Stimulated activated CD4-positive, alpha-beta T cell treated with anti-CD3 and anti-CD28 coated beads, Interleukin-4, amount 100 ng/mL, for 48 hours (primary cell): ENCODE measurements around the gene ETAA1.

Experiments
- DNase-seq, 2 donors: peaks; one replicate each; pipeline ENCODE4 v3.0.0-alpha.2; 2020; ENCODE audit warnings: low read depth in 2 of 2

The ETAA1 gene

GRCh38 chr2:67397143-67397986 lies at the start of gene ETAA1:
ETAA1 (plus strand) TSS chr2:67397333; CDS start chr2:67397449, 116 bp downstream.
- DNase-seq: peak; percentile 89 to 90

DNA sequence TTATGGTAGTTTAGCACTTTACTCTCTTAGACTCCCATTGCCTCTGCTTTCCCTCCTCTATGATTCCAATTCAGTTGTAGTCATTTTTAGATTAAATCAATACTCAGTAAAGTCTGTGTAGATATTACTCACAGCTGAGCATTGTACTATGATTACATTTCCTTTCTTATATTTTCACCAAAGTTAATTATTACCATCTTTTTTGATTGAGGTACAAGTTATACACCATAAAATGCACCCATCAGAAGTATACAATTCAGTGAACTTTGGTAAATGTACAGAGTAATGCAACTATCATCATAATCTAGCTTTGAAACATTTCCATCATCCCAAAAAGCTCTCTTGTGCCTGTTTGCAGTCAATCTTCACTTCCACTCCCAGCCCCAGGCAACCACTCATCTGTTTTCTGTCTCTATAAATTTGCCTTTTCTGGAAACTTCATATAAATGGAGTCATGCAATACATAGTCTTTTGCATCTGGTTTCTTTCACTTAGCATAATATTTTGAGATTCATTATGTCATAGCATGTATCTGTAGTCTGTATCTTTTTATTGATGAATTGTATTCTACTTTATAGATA lies 30.2 kb upstream of the ETAA1 start:
- DNase-seq: no peak

- DNase-seq: no peak
Measured at GRCh38 chr2:67374481-67374880, 22.7 kb upstream of the ETAA1 start.

DNA sequence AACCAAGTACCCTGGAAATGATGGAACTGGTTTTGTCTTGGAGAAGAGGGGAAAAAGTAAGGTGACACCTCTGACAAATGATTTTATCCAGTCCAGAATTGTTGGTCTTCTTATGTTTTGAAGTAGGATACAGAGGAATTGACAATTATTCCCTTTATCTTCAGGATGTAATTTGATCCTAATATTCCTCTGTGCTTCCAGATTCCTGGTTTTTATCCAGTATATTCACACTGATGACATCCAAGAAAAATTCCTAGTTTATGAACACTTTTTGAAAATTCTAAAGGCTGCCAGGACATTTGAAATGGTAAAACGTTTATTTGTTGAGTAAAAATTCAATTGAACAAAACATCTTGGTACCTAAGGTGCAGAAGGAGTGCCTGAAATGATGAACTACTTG lies 22.2 kb upstream of the ETAA1 start:
- no peak for DNase-seq

GRCh38 chr2:67378555-67378954 lies 18.6 kb upstream of the ETAA1 start:
- no peak for DNase-seq

DNA sequence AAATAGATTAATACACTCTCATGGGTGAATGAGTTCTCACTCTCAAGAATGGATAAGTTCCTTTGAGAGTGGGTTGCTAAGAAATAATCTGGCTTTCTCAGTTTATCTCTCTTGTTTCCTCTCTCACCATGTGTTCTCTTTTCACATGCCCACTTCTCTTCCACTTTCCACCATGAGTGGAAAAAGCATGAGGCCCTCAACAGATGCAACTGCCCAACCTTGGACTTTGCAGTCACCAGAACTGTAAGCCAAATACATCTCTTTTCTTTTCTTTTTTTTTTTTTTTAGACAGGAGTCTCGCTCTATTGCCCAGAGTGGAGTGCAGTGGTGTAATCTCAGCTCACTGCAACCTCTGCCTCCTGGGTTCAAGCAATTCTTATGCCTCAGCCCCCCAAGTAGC lies 18.1 kb upstream of the ETAA1 start:
- no peak for DNase-seq

GRCh38 chr2:67384123-67384822 lies 12.9 kb upstream of the ETAA1 start:
- no peak for DNase-seq

- no peak for DNase-seq
Measured at GRCh38 chr2:67388680-67389079, 8.5 kb upstream of the ETAA1 start.

DNA sequence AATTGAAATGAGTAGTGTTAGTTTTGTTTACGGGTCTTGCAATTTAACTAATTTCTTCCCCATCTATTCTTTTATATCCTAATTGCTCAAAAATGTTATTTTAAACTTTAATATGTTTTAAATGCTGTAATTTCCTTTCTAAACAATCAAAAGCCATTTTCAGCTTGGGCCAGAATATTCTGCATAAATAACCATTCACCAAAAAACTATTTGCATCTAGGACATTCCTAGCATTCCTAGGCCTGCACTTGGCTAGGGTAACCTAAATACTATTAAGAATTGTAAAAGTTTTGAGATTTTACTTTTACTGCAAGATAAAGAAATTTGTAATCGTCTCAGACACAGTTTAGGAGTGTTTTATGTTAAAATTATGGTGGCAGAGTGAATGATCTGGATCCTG lies 7.8 kb upstream of the ETAA1 start:
- no peak for DNase-seq

DNA sequence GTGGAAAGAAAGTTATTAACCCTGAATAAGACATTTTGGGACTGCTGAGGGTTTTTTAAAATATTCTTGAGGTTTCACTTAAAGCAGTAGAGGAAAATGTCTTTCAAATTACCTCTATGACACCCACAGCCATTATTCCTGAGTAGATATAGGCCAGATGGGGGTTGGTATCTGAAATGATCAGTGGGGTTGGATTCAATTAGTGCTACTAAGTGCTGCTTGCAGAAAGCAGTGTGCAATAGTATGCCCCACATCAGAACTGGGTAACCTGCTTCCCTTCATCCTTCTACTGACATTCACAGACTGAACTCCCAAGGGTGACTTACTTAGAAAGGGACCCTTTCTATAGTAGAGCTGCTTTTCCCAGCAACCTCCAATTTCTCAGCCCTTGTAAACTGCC lies 7.3 kb upstream of the ETAA1 start:
- no peak for DNase-seq

- no peak for DNase-seq
Measured at GRCh38 chr2:67393237-67393636, 3.9 kb upstream of the ETAA1 start.

GRCh38 chr2:67394734-67395133 lies 2.4 kb upstream of the ETAA1 start:
- DNase-seq: no peak

DNA sequence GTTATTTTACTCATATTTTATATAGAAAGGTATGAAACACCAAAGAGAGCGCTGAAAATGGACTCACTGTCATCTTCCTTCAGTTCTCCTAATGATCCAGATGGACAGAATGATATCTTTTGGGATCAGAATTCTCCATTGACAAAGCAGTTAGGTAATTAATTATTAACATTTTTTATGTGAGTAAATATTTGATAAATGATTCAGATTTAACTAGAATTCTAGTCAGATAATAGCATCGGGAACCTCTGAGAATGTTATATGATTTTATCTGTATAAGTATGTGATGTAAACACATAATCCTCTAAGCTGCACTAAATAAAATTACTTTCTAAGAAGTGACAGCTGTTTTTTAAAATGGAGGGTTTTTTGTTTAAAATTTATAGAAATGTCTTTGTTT lies 2.0 kb downstream of the ETAA1 start:
- DNase-seq: no peak

DNA sequence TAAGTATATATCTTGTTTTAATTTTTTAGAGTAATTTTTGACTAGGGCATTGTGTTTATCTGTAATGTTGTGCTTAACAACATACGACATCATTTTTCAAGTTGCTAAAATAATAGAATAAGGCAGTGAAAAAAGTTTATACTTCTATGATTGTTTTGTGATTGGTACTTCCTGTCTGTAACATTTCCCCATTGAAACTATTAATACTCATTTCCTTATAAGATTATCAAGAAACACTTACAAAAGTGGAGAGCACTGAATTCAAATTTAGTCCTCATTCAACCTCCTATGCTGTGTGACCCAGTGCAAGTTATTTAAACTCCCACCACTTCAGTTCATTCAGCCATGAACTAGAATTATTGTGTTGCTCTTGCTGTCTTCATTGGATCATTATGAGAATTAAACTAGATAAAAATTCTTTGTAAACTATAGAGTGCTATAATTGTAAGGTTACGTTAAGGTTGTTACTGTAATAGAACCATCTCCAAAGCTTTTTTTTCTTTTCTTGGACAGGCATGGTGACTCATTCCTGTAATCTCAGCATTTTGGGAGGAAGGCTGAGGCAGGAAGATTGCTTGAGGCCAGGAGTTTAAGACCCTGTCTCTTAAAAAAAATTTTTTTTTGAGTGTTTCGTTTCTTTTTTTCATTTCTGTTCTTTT lies 2.8 kb downstream of the ETAA1 start:
- no peak for DNase-seq

DNA sequence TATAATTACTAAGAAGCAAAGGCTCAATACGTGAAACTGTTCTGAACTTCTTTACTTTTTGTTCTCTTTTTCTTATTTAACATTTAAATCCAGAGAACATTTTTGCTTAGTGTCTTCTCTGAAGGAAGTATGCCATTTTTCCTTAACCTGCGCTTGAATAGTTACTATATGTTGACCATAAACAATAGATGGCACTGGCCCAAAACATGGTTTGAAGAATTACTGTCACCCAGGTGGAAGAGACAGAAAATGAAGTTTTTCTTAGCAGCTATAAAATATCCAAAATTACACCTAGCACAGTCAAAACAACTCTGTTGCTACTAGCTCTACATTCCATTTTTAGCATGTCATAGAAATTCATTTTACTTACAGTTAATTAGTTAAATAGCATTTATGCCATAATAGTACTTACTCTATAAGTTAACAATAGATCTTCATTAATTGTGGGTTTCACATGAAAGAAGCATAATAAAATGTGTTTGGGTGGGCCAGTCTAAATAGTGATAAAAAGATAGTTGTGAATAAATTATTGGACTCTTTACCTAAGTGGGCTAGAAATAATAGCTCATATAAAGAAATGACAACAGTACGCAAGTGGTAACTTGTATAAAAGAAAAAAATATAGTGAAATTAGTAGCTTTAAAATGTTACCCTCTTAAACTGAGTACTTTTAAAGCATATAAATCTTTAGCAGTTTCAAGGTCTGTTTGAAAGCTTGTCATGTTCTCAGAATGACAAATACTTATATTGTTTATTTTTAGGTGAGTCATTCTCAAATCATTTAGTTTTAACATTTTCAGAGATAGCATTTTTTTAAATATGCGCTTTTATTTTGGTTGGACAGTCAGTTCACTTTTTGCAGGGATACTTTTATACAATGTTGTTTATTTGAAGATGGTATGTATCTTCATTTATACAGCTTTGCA lies 3.7 kb downstream of the ETAA1 start:
- no peak for DNase-seq

- no peak for DNase-seq
Measured at GRCh38 chr2:67408346-67408745, 11.2 kb downstream of the ETAA1 start.

DNA sequence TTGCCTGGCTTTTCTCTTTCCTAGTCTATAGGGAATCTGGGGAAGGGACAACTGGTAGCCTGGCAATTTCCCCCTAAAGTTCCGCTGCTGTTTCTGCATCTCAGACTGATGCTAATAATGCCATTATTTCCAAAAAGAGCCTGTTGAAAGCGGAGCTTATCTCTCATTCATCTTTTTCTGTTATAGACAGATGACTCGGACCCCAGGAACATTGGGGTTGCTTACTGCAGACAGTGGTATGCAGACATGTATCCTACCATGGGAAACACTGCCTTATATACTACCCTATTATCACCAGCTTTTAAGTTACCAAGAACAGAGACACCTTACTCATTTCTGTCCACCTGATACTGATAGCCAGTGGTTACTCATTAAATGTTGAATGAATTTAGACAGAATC lies 15.3 kb downstream of the ETAA1 start:
- DNase-seq: no peak

DNA sequence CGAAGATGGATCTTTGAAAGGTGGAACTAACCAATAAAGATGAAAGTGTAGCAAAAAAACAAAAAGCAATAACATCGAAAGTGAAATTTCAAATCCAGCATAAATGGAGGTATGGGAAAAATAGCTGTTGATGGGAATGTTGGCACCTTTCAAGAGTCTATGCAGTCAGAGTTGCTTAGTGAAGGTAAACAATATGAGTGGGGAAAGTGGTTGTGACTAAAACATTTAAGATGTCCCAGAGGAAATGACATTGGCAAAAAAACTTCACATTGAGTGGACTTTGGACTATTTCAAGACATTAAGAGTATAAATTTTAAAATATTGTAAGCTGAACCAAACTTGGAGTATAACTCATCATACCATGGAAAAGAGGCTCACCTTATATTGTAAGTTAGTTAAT lies 17.7 kb downstream of the ETAA1 start:
- no peak for DNase-seq

DNA sequence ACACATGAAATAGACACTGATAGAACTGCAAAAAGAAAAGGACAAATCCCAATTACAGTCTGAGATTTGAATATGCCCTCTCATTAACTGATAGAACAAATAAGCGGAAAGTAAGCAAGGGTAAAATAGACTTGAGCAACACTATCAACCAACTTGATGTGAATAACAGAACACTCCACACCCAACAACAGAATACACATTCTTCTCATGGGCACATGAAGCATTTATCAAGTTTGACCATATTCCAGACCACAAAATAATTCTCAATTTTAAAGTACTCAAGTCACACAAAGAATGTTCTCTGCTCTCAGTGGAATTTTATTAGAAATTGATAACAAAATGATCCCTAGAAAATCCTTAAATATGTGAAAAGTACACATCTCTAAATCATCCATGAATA lies 19.0 kb downstream of the ETAA1 start:
- DNase-seq: no peak

DNA sequence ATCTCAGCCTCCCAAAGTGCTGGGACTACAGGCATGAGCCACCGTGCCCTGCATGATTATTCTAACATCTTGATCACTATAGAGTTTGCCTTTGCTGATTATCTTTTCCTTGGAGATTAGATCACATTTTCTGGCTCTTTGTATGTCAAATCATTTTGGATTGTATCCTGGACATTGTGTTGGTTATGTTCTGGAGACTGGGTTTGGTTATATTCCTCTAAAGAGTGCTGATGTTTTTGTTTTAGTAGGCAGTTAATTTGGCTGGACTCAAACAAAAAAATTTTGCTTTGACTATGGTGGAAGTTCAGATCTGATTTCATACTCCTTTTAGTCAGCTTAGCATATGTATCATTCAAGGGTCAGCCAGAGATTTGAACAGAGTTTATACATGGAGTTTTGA lies 26.4 kb downstream of the ETAA1 start:
- no peak for DNase-seq

- DNase-seq: no peak
Measured at GRCh38 chr2:67436221-67436620, 39.1 kb downstream of the ETAA1 start.
